HG02610 (cell line): ENCODE measurements around the gene IL17C.

Experiments
- ATAC-seq: cut with Tn5 transposase; IDR thresholded peaks from one replicate; pipeline ENCODE4 v1.9.1; 2021; ENCODE audit warnings: mild to moderate bottlenecking, moderate library complexity; ENCODE audit not compliant: unreplicated experiment

The IL17C gene

GRCh38 chr16:88626646-88627045 is 11.7 kb upstream of the IL17C start:
- ATAC-seq: no peak

- no peak for ATAC-seq
These were observed 10.6 kb upstream of the IL17C start for GRCh38 chr16:88627531-88628411.

- ATAC-seq: no peak
These were observed 9.8 kb upstream of the IL17C start for GRCh38 chr16:88628512-88628974.

- ATAC-seq: no peak
These were observed 8.5 kb upstream of the IL17C start for GRCh38 chr16:88629835-88630234.

GRCh38 chr16:88630433-88630832 is 7.9 kb upstream of the IL17C start:
- ATAC-seq: no peak

GRCh38 chr16:88630941-88631340 is 7.4 kb upstream of the IL17C start:
- no peak for ATAC-seq

- no peak for ATAC-seq
These were observed 7.0 kb upstream of the IL17C start for GRCh38 chr16:88631384-88631783.

GRCh38 chr16:88631920-88632586 is 6.3 kb upstream of the IL17C start:
- no peak for ATAC-seq

GRCh38 chr16:88632587-88632930 is 5.8 kb upstream of the IL17C start:
- ATAC-seq: no peak

GRCh38 chr16:88633684-88634140 is 4.7 kb upstream of the IL17C start:
- ATAC-seq: peak; percentile 30

GRCh38 chr16:88634141-88634993 is 4.0 kb upstream of the IL17C start:
- ATAC-seq: peak; percentile 31

GRCh38 chr16:88634994-88635670 is 3.2 kb upstream of the IL17C start:
- ATAC-seq: no peak

- ATAC-seq: no peak
These were observed 2.6 kb upstream of the IL17C start for GRCh38 chr16:88635671-88636319.

- no peak for ATAC-seq
These were observed 1.7 kb upstream of the IL17C start for GRCh38 chr16:88636488-88637265.

- ATAC-seq: no peak
These were observed 1.1 kb downstream of the IL17C start for GRCh38 chr16:88639231-88640038.

GRCh38 chr16:88640039-88640495 is 1.7 kb downstream of the IL17C start:
- no peak for ATAC-seq

GRCh38 chr16:88640498-88641247 is 2.3 kb downstream of the IL17C start:
- no peak for ATAC-seq
